Gastrocnemius medialis (tissue), 4 donors: ENCODE results near the gene MPIG6B. TPM values are rescaled to one million over a fixed set of nuclear protein-coding genes. Genes with fewer than 3 reads are reported as not detected.

Experiments
- ATAC-seq, 2 donors: fragments of 150-250 bp; one replicate each; pipeline ENCODE4 v1.9.1; 2016
- DNase-seq, 2 donors: peaks; one replicate each; pipeline ENCODE4 v3.0.0-alpha.2; 2019
- H3K27ac ChIP-seq, 4 donors: fragments of 200-600 bp; sonication (generic); 1 replicate in 1 of 4; 2 replicates in 3 of 4; pipeline ENCODE4 v1.5.1; 2016 to 2018; ENCODE audit warnings: mild to moderate bottlenecking in 2 of 4, moderate library complexity in 1 of 4
- H3K27me3 ChIP-seq, 3 donors: fragments of 200-600 bp; sonication (generic) in 2 of 3; 1 replicate in 1 of 3; 2 replicates in 2 of 3; pipeline versions ENCODE4 v1.5.1 to v1.6.0; 2016 to 2019; ENCODE audit warnings: mild to moderate bottlenecking in 1 of 3, moderate library complexity in 1 of 3
- H3K36me3 ChIP-seq, 2 donors: fragments of 200-600 bp; sonication (generic) in 1 of 2; one replicate each; pipeline ENCODE4 v1.5.1; 2017 to 2018
- H3K4me1 ChIP-seq, 2 donors: fragments of 200-600 bp; sonication (generic) in 1 of 2; one replicate each; pipeline ENCODE4 v1.5.1; 2016 to 2017; ENCODE audit warnings: mild to moderate bottlenecking in 2 of 2
- H3K4me3 ChIP-seq, 4 donors: fragments of 200-600 bp; sonication (generic) in 3 of 4; 1 replicate in 1 of 4; 2 replicates in 3 of 4; pipeline ENCODE4 v1.5.1; 2016 to 2019; ENCODE audit warnings: mild to moderate bottlenecking in 2 of 4
- H3K9me3 ChIP-seq, 3 donors: fragments of 200-600 bp; sonication (generic) in 2 of 3; 1 replicate in 1 of 3; 2 replicates in 2 of 3; pipeline ENCODE4 v1.5.1; 2016 to 2019
- POLR2A ChIP-seq, 2 donors: fragments of 450-650 bp; IDR thresholded peaks; one replicate each; pipeline ENCODE4 v1.6.1; 2017; ENCODE audit warnings: antibody characterized with exemption in 2 of 2, mild to moderate bottlenecking in 2 of 2, moderate library complexity in 2 of 2
- in situ Hi-C, 4 donors: fragments of 200-750 bp; cut with MboI; loops; one replicate each; pipeline versions ENCODE4 v1.15.0 to v1.8.0; 2017; ENCODE audit warnings: low sequenced_read_pairs in 4 of 4
- intact Hi-C: fragments of 100-400 bp; cut with DNase I; formaldehyde crosslinking; loops from one replicate; pipeline ENCODE4 v1.15.1; 2023; ENCODE audit warnings: low total_unique reads
- total RNA-seq, 4 donors: library from RNA; depleted of rRNA; stranded (reverse); fragments of >200 nt; gene quantifications; one replicate each; pipeline versions ENCODE4 v1.1.0 to v1.2.3, GENCODE V29; 2016
- TF ChIP-seq, protein P1 (sequence below), 5 experiments: fragments of 450-650 bp in 3 of 5; fragments of 200-600 bp in 2 of 5; sonication (generic) in 2 of 5; IDR thresholded peaks in 4 of 5; conservative IDR thresholded peaks in 1 of 5; 1 replicate in 4 of 5; 2 replicates in 1 of 5; pipeline ENCODE4 v1.5.1; 2016 to 2019; ENCODE audit warnings: antibody characterized with exemption in 5 of 5, mild to moderate bottlenecking in 3 of 5, moderate library complexity in 3 of 5

The MPIG6B gene
- total RNA-seq, 4 donors from 2014 or later = not detected

DNA sequence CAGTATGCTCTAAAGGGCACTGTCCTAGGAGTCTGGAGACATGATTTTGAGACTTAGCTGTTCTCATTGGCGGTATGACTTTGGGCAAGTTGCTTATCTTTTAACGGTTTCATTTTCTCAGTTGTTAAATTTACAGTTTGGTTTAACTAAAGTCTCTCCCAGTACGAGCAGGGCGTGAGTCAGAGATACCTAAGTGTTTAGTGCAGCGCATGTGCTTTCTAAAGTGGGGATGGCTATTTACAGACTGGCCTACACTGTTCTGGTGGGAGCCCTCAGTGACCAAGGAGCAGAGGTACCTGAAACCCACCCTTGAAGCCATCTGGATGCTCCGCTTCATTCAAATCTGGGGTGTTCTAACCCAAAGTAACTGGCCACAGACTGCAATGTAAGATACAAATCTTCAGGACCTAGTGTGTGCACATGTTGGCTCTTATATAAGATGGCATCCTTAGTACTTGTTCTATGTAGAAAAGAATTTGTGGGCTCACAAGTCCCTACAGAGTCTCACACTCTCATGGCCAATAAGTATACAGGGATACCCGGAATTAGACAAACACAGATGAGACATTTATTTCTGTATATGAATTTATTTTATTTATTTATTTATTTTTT, 27.3 kb downstream of the MPIG6B start:
- intact Hi-C loops = no loop called here
- Histone ChIP-seq H3K27me3 (no peaks in the 10 kb centered on the region), H3K36me3 (no peaks in the 10 kb centered on the region), H3K9me3 (no peaks in the 10 kb centered on the region), H3K4me1 (no peaks in the 10 kb centered on the region), H3K4me3 (no peak overlapping the region), H3K27ac (no peak overlapping the region)
- in situ Hi-C loops = no loop called here
- DNase-seq (no peak), ATAC-seq (no peak)
- TF ChIP-seq POLR2A (IDR thresholded peaks at IDR 0.05) = no peak
- TF ChIP-seq, protein P1, sequence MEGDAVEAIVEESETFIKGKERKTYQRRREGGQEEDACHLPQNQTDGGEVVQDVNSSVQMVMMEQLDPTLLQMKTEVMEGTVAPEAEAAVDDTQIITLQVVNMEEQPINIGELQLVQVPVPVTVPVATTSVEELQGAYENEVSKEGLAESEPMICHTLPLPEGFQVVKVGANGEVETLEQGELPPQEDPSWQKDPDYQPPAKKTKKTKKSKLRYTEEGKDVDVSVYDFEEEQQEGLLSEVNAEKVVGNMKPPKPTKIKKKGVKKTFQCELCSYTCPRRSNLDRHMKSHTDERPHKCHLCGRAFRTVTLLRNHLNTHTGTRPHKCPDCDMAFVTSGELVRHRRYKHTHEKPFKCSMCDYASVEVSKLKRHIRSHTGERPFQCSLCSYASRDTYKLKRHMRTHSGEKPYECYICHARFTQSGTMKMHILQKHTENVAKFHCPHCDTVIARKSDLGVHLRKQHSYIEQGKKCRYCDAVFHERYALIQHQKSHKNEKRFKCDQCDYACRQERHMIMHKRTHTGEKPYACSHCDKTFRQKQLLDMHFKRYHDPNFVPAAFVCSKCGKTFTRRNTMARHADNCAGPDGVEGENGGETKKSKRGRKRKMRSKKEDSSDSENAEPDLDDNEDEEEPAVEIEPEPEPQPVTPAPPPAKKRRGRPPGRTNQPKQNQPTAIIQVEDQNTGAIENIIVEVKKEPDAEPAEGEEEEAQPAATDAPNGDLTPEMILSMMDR (IDR thresholded peaks at IDR 0.05 in 4 of 5, conservative IDR thresholded peaks at IDR 0.05 in 1 of 5) = no peak

DNA sequence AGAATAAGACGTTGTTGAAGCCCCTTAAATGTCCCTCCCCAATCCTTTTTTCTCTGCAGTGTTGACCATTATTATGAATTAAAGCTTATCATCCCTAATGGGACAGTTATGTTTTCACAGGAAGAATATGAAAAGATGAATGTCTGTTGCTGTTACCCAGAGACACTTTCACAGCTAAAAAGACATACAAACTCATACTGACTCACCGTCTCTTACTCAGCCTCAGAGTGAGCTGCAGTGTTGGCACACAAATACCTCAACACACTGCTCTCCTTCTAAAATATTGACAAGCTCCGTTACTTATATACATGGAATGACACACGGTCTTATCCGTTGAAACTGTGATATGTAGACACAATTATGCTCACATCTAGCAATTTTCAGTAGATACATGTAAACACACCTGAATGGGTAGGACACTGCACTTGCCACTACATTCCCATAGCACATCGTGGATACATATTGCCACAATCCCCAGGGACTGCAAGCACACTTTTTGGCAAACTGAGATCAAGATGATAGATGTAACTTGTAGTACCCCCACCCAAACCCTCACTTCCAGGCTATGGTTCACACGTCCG, 29.7 kb downstream of the MPIG6B start:
- Histone ChIP-seq H3K27me3 (no peaks in the 10 kb centered on the region), H3K36me3 (no peaks in the 10 kb centered on the region), H3K4me3 (no peak overlapping the region), H3K4me1 (no peaks in the 10 kb centered on the region), H3K9me3 (no peaks in the 10 kb centered on the region), H3K27ac (no peak overlapping the region)
- intact Hi-C loops (no loop called here), in situ Hi-C loops (no loop called here)
- DNase-seq (no peak), ATAC-seq (no peak)
- TF ChIP-seq, protein P1 (IDR thresholded peaks at IDR 0.05 in 4 of 5, conservative IDR thresholded peaks at IDR 0.05 in 1 of 5) = no peak
- TF ChIP-seq POLR2A (IDR thresholded peaks at IDR 0.05) = no peak

DNA sequence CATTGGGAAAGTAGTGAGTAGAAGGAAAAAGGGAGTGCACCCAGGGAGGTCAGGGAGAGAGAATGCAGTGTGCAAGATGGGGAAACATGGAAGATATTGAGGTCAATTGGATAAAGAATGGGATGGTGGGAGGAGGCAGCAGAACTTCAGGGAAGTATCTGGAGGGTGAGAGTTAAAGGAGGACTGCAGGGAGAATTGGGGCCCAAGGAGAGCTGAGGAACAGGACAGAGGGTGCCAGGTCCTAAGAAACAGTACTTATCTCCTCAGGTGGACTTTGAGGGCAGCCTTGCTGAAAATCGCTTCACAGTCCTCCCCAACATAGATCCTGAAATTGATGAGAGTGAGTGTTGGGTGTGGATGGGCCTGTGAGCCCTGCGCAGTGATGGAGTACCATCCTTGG, 35.1 kb downstream of the MPIG6B start:
- intact Hi-C loops = no loop called here
- Histone ChIP-seq H3K27ac (no peak overlapping the region), H3K4me3 (no peak overlapping the region), H3K36me3 (no peaks in the 10 kb centered on the region), H3K9me3 (no peaks in the 10 kb centered on the region), H3K27me3 (no peaks in the 10 kb centered on the region), H3K4me1 (no peaks in the 10 kb centered on the region)
- TF ChIP-seq POLR2A (IDR thresholded peaks at IDR 0.05) = no peak
- TF ChIP-seq, protein P1 (IDR thresholded peaks at IDR 0.05 in 4 of 5, conservative IDR thresholded peaks at IDR 0.05 in 1 of 5) = no peak
- ATAC-seq (no peak), DNase-seq (no peak)
- in situ Hi-C loops = no loop called here

DNA sequence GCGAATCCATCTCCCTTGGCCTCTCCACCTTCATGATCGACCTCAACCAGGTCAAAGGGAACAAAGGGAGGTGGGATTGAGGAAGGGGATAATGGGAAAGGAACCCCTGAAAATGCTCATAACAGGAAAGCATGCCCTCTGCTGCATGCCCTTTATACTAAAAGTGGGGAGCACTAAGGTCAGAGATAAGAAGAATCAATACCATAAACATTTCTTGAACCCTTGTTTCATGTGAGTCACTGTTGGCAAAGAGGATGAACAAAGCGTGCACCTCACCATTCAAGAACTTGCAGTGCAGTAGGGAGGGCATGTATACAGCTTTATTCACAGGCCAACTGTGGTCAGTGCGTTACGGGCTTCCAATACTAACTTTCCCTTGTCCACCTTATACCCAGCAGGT, 37.6 kb downstream of the MPIG6B start:
- H3K9me3 ChIP-seq = no peaks in the 10 kb centered on the region
- in situ Hi-C loops = no loop called here
- DNase-seq (no peak), ATAC-seq (no peak)
- H3K4me3 ChIP-seq = no peak overlapping the region
- no peaks in the 10 kb centered on the region for H3K4me1 ChIP-seq
- H3K27ac ChIP-seq = no peak overlapping the region
- no peak for TF ChIP-seq POLR2A (IDR thresholded peaks at IDR 0.05)
- TF ChIP-seq, protein P1 (IDR thresholded peaks at IDR 0.05 in 4 of 5, conservative IDR thresholded peaks at IDR 0.05 in 1 of 5) = no peak
- intact Hi-C loops = no loop called here
- H3K27me3 ChIP-seq = no peaks in the 10 kb centered on the region
- no peaks in the 10 kb centered on the region for H3K36me3 ChIP-seq

DNA sequence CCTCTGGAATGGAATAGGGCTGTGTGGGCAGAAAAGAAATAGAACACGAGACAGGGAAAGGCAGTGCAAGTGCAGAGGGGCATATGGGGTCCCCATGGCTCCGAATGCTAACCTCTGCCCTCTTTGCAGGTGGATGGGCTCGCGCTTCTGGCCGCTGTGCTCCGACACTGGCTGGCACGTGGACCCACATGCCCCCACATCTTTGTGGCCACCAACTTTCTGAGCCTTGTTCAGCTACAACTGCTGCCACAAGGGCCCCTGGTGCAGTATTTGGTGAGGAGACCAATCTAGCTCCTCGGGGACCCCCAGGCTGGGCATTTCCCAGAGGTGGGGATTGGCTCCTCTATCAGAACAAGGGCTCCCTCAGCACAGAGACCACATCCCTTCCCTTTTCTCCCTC, 38.2 kb downstream of the MPIG6B start:
- ATAC-seq = no peak
- no peaks in the 10 kb centered on the region for H3K4me1 ChIP-seq

More for the DNA sequence above, 38.2 kb downstream of the MPIG6B start:
- no peaks in the 10 kb centered on the region for H3K9me3 ChIP-seq
- DNase-seq = no peak
- H3K27me3 ChIP-seq = no peaks in the 10 kb centered on the region
- TF ChIP-seq, protein P1 (IDR thresholded peaks at IDR 0.05 in 4 of 5, conservative IDR thresholded peaks at IDR 0.05 in 1 of 5) = no peak
- in situ Hi-C loops = no loop called here
- intact Hi-C loops = no loop called here
- no peaks in the 10 kb centered on the region for H3K36me3 ChIP-seq
- no peak overlapping the region for H3K27ac ChIP-seq
- no peak overlapping the region for H3K4me3 ChIP-seq
